GM19099 (cell line): ENCODE measurements around the gene KDF1.

Experiments
- POLR2A ChIP-seq: IDR thresholded peaks from 3 replicates; pipeline ENCODE4 v1.6.1; 2011; ENCODE audit warnings: low read depth; ENCODE audit not compliant: insufficient read length; ENCODE audit errors: extremely low read depth

KDF1 gene

DNA sequence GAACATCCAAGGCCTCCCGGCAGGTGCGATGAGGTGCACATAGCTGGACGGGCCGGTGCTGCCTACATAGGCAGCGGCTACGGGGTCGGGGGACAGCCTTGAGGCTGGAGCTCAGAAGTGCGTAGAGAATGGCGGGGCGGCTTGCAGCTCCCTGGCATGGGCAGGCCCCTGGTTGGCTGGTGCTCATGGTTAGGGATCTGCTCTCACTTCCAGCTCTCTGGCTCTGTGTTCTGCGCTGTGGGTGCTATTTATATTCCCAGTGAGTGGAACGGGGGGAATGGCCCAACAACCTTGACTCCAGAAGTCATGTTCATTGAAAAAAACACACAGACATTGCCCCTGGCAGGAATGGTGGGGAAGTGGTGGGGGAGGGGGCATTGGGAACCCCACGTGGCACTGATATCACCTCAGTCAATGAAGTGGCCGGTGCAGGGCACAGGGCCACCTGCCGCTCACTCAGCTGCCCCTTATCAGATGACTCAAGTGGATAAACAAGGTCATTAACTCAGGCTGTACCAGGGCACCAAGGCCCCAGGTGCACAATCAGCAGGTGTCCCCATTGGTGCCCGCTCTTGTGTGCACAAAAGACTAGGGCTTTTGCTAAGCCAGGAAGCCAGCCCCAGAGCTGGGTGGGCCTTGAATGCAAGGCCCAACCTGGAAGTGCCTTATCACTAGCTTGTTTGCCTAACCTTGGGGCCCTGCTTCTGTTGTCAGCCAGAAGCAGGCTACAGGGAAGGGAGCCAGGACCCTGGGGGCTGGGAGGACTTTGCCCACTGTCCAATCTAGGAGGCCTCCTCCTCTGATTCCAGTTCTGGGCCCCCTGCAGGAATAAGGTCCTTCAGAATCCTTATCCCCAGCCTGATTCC lies 46.3 kb downstream of the KDF1 start, which contains the start of gene NR0B2:
TSS of gene NR0B2 (minus strand) at position 222 of the 866 bp plus-strand sequence. CDS start at position 187, 35 bp downstream.
- TF ChIP-seq POLR2A: no peak

DNA sequence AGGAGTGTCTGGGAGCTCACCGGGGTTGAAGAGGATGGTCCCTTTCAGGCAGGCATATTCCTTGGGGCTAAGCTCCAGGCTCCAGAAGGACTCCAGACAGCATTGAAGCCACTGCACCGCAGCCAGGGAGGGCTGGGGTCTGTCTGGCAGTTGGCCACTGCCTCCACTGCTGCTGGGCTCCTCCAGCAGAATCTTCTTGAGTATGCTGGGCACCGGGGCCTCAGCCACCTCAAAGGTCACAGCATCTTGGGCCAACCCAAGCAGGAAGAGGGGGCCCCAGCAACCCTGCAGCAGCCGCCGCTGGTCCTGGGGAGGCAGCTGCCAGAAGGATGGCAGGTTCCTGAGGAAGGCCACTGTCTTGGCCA lies 46.9 kb downstream of the KDF1 start:
- TF ChIP-seq POLR2A: no peak

DNA sequence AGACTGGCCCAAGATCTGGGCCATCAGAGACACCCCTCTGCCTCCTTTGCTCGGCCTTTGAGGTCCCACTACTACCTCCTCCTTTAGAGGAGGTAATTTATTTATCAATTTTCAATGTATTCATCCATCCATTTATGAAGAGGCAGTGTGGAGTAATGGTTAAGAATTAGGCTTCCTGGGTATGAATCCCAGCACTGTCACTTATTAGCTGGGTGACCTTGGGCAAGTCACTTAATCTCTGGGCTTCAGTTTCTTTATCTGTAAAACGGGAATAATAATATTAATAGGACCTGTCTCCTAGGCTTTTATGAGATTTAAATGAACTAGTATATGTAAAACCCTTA lies 48.1 kb downstream of the KDF1 start:
- no peak for TF ChIP-seq POLR2A

DNA sequence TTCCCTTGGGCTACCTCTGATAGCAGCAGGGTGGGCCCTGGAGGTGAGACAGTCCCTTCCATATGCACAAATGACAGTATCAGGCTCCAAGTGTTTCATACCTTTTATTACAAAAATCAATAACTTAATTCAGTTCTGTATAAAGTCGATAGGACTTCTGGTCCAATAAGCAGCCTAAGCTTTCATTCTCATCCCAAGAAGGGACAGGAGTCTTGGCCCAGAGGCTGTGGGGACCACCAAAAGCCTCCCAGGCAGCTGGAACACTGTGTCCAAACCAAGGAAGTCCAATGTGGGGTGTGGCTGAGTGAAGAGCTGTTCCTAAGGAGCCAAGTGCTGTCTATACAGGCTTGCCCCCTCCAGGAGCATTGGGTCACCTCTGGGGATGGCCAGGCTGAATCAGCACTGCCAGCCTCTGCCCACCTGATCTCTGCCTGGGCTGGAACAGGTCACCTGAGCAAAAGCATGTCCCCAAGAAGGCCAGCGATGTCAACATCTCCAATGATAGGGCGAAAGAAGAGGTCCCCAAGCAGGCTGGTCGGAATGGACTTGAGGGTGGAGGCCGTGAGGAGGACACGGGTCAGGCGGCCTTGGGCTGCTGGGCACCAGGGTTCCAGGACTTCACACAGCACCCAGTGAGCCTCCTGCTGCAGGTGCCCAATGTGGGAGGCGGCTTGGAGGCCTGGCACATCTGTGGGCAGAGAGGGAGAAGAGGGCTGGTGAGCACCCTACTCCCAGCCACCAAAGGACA lies 48.7 kb downstream of the KDF1 start:
- no peak for TF ChIP-seq POLR2A

DNA sequence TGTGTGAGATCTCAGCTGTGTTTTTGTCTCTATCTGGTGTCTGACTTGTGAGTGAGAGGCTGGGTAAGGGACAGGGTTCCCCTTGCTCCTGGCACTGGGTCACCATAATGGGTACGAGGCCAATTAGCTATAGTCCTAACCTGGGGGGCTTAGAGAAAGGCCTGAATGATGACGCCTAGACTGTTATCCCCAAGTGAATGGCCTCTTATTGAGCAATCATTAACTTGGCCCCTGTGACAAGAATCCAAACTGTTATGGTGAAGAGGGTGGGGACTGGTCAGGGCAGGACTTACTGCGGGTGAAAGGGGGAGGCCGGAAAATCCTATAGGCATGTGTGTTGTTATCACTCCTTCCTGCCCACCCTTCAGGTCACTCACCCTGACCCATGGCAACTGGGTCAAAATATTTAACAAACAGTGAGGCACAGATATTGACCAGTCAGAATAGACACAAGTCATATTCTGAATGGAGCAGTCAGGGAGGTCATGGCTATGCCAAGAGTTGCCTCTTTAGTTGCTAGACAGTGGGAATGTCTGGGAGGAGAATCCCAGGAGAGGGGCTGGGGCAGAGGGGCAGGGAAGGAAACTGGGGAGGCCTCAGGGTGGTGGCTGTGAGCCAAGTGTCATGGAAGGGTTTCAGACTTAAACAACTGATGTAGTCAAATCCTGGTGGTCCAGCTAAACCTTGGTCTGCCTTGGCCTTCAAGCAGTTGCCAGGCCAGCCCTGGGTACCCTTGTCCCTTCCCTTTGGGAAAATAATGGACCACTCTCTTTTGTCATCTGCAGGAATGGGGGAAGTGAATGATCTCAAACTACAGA lies 49.7 kb downstream of the KDF1 start:
- no peak for TF ChIP-seq POLR2A

DNA sequence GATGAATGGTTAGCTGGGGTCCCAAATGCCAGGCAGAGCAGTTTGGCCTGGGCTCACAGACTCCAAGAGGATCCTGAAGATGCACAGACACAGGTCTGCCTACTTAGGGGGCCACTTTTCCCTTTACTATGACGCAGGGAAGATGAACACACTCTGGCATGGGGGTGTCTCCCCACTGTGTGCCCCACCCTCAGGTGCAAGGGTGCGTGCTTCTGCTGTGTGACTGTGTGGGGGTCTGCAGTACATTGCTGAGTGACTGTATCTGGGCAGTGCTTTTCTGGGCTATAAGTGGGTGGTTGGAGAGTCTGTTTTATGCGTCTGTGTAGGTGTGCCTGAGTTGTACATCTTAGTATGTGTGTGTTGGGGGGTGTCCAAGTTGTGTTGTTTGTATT lies 50.3 kb downstream of the KDF1 start:
- TF ChIP-seq POLR2A: no peak

DNA sequence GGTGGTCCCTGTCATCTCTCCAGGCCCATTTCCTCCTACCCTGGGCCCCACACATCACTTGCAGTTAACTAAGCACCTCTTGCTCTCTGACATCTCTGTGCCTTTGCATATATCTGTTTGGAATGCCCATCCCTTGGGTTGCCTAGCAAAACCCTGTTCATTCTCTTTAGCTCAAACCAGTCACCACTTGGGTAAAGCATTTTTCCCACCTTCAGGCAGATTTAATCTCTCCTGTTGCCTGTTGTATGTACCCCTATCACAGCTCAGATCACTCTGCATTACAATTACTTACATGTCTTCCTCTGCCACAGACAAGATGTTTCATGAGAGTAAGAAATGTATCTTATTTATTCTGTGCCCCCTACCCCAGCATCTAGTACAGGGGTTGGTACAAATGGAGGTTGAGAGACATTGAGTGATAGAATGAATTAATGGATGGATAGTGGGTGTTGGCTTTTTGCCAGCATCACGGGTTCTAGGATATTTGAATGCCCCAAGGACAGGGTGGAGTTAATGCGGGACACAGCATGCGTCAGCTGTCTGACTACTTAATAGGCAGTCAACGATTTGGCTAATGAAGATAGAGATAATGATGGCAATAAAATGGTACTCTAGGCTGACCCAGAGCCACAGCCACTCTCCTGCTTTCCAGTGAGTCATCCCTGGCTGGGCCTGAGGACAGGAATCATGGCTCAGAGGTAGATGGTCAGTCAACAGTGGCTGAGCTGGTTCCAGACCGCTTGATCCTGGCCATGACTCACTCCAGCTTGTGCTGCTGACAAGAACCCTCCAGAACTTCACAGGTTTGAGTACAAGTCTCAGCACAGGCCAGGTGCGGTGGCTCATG lies 53.0 kb downstream of the KDF1 start:
- TF ChIP-seq POLR2A: no peak

DNA sequence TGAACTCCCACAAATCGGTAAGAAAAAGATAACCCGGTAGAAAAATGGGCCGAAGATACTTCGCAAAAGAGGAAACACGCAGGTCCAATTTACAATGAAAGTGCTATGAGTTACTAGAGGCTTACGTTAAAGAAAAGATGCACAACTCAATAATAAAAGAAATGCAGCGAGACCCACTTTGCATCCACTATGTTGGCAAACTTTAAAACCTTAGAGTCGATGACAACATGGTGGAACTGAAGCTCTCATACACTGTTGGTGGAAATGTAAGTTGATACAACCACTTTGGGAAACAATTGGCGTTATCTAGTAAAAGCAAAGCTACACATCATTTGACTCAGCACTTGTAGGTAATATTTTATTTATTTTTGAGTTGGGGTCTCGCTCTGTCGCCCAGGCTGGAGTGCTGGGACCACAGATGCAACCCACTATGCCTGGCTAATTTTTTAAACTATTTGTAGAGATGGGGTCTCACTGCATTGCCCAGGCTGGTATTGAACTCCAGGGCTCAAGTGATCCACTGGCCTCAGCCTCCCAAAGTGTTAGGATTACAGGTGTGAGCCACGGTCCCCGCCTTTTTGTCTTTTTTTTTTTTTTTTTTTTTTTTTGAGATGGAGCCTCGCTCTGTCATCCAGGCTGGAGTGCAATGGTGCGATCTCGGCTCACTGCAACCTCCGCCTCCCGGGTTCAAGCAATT lies 59.3 kb downstream of the KDF1 start:
- TF ChIP-seq POLR2A: no peak

DNA sequence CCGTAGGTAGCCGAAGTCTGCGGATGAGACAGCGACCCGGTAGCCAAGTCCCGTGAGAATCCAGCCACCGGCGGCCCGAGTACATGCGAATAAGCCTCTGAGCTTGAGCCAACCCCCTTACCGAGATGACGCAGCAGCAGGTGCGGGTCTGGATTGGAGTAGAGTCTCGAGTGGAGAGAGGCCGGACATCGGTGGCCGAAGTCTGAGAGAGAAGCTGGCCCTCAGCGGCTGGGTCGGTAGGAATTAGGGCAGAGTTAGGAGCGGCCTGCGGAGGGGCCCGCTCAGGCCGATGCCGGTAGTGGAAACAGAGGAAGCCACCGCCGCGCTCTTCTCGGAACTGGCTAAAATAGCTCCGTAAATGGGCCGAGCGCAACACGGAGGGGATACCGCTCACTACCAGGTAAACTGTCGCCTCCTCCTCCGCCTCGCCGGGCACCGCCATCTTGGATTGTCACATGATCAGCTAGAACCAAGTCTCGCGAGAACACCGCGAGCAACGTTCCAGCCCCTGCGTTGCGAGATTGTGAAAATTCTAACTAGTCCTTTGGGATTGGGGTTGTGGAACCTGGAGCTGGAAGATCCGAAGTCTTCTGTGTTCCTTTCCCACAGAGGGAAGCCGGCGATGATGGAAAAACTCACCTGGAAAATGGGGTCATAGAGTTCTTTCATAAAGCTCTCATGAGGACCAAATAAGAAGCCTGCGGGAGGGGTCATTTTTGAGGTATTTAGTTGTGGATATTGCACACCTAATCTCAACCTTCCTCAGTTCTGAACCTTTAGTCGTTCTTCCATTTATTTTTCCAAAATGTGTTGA lies 60.1 kb downstream of the KDF1 start, which contains the start of gene GPATCH3:
TSS of gene GPATCH3 (minus strand) at position 467 of the 814 bp plus-strand sequence. CDS start at position 442, 25 bp downstream.
- TF ChIP-seq POLR2A: peak; percentile 93
